GM18519 (cell line): Measurements from ENCODE around the gene ABCC8.

Experiments used
- ATAC-seq: cut with Tn5 transposase; IDR thresholded peaks from one replicate; pipeline ENCODE4 v1.9.1; 2021; ENCODE audit warnings: mild to moderate bottlenecking, moderate library complexity; ENCODE audit not compliant: unreplicated experiment, low FRiP score

ABCC8 gene

DNA sequence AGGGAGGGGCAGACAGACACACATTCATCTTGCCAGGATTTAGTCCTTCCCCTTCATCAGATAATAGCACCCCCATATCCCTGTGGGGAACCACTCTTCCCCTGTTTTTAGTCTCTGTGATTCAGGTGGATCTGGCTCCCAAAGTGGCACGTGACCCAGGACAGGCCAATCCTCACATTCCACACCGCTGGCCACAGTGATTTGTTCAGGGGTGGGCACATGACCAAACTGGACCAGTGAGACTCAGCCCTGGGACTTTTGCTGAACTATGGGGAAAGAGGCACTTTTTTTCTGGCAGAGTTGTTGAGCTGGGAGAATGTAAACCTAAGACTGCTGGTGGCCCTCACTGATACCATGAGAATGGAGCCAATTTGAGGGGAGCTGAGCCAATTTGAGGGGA lies 69.1 kb downstream of the ABCC8 start:
- ATAC-seq, result no peak

GRCh38 chr11:17406818-17407149 lies 69.9 kb downstream of the ABCC8 start:
- no peak for ATAC-seq

DNA sequence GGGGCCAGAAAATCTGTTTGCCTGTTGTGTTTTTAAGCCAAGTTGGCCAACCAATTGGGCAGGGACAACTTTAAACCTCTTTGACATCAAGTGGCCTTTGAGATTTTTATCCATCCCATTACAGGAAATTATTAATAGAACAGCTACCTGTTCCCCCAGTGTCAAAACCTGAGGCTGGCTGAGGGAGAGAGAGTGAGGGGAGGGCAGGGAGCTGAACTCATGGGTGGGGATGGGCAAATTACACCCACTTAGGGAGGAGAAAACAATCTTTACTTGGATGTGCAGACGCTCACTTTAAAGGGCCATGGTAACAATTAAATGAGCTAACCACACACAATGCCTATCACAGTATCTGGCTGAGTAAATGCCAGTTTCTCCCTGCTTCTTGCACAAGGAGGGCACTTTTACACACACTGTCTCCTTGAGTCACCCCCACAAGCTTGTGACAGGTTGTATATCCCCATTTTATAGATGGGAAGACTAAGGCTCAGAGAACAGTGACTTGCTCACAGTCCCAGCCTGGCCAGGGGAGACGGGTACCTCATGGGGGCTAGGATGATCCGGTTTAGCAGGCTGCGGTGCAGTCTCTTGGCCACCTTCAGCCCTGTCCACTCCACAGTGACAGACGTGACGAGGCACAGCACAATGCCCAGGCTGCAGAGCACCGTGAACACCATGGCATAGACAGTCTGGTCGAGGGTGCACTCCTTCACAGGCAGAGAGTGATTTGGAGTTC lies 70.4 kb downstream of the ABCC8 start:
- ATAC-seq, result no peak

DNA sequence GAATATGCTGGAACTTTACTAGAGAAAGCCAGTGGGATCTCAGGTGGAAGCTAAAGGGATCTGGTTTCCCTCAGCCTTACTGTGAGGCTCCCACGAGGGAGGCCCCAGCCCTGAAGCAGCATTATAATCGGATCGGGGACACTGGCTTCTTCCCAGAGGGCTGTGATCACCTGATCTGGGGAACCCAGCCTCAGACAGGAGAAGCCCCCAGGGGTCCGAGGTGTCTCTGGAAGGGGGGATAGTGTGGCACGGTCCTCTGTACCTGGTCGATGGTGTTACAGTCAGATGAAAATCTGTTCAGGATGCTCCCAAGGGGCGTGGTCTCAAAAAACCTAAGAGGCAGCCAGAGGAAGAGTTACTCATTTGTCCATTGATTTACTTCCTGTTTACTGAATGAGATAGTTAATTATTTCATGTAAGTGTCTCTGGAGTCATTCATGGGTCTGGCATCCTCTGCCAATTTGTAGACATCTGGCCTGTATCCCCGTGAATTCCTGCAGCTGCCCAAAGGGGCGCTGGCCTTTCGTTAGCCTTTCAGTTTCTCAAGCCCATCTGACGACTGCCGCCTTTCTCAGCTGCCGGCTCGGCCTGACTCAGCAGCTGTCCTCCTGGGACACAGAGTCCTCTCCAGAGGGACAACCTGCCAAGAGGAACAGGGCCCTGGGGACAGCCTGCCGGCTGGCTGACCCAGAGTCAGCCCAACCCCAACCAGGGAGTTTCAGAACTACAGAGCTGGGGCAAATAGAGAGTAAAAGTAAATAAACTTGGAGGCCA lies 71.2 kb downstream of the ABCC8 start:
- no peak for ATAC-seq

- no peak for ATAC-seq
Observed at GRCh38 chr11:17403980-17404759, 72.5 kb downstream of the ABCC8 start.

DNA sequence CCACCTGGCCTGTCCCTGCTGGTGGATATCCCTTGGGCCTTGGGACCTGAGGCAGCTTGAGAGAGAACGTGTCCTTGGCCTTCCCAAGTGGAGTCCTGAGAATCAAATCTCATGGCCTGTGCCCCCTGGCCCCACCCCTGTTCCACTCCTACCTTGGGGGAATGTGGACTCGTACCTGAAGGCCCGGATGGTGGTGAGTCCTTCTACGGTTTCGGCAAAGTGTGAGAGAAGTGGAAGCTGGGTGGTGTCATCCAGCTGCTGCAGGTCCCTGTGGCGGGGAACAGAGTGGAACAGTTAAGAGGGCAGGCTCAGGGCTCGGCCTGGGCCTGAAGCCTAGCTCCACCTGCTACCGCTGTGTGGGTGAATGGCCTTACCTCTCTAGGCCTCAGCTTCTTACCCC lies 74.2 kb downstream of the ABCC8 start:
- no peak for ATAC-seq

GRCh38 chr11:17401841-17402240 lies 74.8 kb downstream of the ABCC8 start:
- no peak for ATAC-seq

DNA sequence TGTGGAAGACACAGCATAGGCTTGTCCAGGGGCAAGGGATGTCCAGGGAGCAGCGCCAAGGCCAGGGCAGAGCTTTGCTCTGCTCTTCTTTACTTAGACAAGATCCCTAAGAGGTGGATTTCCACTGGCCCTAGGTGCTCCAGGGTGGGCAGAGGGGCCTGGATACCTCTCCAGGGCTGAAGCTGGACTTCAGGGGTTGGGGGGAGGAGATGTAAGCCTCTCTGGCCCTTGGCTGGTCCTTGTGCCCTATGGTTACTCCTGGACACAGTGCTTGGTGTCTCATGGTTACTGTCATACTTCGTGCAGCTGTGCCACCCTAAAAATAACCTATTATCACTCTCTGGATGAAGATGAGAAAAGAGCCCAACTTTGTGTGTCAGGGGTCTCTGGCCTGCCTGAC lies 75.3 kb downstream of the ABCC8 start:
- no peak for ATAC-seq

DNA sequence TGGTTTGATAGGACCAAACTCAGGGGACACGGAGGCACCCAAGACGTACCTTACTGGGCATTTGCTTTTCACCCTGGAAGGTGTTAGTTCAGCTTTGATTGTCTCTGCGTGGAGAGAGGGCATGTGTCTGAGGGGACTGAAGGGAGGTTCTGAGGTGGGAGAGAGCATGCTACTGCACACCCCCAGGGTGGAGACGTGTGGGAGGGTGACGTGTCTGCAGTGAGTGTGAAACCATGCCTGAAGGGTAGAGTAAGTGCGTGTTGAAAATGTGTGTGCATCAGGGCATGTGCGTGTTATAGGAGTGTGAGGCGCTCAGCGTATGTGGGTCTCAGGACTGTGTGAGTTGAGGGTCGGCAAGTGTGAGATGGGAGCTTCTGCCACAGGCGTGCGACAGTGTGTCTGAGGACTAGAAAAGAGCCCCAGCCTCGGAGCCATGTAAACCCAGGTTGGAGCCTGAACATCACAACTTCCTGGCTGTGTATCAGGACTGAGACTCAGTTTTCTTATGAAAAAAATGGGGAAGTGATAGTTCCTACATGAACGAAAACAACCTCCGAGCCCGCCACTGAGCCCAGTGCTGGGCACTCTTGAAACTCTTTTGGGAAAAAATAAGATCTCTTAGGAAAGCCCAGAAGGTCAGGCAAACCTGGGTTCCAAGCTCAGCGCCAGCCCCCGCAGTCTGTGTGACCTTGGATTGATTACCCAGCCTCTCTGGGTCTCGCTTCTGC lies 76.4 kb downstream of the ABCC8 start:
- ATAC-seq, result no peak

- no peak for ATAC-seq
Observed at GRCh38 chr11:17399236-17399635, 77.4 kb downstream of the ABCC8 start.

DNA sequence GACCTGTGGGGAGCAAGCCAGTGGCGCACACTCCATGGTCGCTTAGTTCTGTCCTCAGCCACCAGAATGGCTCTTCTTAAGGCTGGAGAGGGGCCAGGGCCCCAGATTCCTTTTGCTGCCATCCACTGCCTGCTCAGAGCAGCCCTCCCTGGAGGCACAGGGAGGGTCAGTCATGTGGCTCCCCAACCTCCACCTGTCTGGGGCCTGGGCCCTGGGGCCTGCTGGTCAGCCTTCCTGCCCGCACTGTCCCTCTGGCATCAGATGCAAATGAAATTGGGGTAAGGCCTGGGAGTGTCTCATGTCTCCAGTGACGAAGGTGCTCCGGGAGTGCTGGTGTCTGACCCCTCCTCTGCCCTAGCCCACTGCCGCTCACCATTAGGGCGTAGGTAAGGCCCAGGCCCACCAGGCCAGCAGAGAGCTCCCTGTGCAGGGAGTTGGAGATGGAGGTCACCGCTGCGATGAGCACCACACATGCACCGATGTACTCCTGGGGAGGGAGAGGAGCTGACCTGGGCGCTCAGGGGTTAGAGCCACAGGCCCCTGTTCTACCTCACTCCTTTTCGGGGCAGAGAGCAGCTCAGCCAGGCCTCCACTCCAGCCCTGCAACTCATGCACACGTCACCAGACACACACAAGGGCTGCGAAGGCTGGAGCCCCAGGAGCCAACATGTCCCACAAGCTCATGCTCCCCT lies 79.2 kb downstream of the ABCC8 start:
- ATAC-seq, result no peak

DNA sequence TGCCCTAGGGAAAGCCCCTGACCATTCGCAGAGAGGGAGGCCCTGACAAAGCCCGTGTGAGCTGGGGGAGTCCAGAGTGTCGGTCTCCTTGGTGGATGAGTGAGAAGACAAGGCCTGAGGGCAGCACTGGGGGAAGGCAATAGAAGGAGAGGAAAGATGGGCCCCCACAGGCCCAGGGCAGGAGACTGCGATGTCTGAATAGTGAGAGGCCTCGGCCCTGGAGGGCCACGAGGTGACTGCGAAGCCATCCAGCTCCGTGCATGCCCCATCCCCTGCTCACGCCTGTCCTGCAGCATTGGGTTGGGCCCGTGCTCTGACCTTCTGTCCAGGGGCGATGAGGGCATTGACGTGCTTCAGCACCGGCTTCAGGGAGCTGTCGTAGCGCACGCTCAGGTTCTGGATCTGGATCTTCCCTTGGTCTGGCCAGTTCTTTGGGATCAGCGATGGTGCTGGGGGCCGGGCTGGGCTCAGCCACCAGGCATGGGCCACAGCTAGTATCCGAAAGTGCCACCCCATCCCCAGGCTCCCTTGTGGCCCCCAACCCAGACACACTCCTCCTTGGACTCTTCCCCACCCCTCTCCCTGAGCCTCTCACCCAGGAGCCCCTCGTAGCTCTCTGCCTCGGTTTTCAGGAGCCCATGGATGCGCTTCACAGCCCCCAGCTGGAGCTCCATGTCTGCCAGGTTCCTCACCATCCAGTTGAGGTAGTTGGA lies 79.9 kb downstream of the ABCC8 start:
- no peak for ATAC-seq

GRCh38 chr11:17395978-17396377 lies 80.7 kb downstream of the ABCC8 start:
- no peak for ATAC-seq

DNA sequence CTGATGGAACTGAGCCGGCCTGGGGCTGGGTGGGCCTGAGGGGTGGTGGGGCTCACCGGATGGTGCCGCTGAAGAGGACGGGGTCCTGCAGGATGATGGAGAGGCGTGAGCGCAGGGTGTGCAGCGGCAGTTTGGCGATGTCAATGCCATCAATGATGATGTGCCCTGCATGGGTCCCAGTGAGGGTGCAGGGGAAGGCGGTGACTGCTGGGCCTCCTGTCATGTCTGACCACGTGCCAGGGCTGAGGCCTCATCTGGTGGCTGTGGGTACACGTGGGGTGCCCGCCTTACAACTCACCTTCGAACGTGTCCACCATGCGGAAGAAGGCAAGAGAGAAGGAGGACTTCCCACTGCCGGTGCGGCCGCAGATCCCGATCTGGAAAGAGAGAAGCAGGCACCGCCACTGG lies 81.1 kb downstream of the ABCC8 start:
- ATAC-seq, result no peak

DNA sequence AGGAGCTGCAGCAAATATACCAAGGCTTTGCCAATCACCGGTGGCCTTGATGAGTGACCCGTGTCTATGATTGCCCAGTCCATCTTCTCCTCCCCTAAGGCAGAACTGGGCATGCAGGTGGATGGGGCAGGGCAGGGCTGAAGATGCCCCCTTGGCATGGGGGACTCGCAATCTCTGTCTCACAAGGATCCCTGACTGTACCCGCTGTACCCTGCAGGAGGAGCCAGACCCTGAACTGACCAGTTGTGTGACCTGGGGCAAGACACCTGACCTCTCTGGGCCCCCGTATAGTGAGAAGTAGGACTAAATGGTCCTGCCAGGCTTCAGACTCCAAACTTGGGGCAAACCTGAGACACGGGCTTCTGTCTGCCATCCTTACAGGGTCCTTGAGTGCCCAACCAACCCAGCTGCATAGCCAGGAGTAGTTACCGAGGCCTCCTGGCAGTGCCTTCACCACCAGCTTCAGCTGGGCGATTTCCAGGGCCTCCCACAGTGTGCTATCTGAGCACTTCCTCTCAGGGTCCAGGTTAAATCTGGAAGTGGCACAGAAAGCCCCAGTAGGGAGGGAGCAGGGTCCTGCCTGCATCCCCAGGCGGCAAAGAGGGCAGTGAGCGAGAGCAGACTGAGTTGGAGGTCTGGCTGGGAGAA lies 81.8 kb downstream of the ABCC8 start:
- no peak for ATAC-seq

DNA sequence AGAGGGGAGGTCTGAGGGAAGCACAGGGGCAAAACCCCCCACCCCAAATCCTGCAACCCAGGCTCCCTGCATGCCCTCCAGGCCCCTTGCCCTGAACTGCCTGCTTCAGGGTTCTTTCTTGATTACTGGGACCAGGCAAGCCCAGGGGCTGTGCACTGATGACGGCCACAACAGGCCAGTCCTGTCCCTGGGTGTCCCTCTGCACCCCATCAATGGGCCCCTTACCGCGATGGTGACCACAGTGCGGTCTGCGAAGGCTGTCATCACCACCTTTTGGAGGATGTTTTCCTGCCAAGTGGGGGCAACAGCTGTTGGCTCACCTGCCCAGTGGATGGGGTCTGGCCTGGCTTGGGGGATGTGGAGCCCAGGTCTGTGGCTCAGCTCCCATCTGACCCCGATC lies 83.2 kb downstream of the ABCC8 start:
- ATAC-seq, result no peak

GRCh38 chr11:17392872-17393271 lies 83.8 kb downstream of the ABCC8 start:
- no peak for ATAC-seq

- no peak for ATAC-seq
Observed at GRCh38 chr11:17391493-17392355, 84.9 kb downstream of the ABCC8 start.
